Activated T-helper 1 cell treated with anti-CD3 and anti-CD28 coated beads, Interleukin-12 subunit alpha, Interleukin-12 subunit beta, Interleukin-2, Interleukin-4 antibody, amounts not matched to agents 30 ng/mL and 10 ng/mL and 1 ng/mL, durations not matched to agents 14 hours and 24 hours and 36 hours (primary cell): ENCODE results near the gene OBSCN. TPM values are rescaled to one million over a fixed set of nuclear protein-coding genes. Genes with fewer than 3 reads are reported as not detected.

Source experiments
- DNase-seq: peaks from one replicate; pipeline ENCODE4 v3.0.0; 2021; ENCODE audit warnings: low spot score
- H3K27ac Mint-ChIP-seq: one replicate; pipeline ENCODE4 v1.8.0; 2021; ENCODE audit warnings: mild to moderate bottlenecking, mixed read lengths
- H3K27me3 Mint-ChIP-seq: one replicate; pipeline ENCODE4 v1.8.0; 2022; ENCODE audit warnings: mild to moderate bottlenecking, moderate library complexity, mixed read lengths; ENCODE audit not compliant: insufficient read depth
- H3K36me3 Mint-ChIP-seq: one replicate; pipeline ENCODE4 v1.8.0; 2021; ENCODE audit warnings: low read depth, mixed read lengths
- H3K4me1 Mint-ChIP-seq: one replicate; pipeline ENCODE4 v1.8.0; 2021; ENCODE audit warnings: low read depth, mixed read lengths
- H3K4me3 Mint-ChIP-seq: one replicate; pipeline ENCODE4 v1.8.0; 2021; ENCODE audit warnings: mild to moderate bottlenecking, moderate library complexity, mixed read lengths
- H3K9me3 Mint-ChIP-seq: one replicate; pipeline ENCODE4 v1.8.0; 2021; ENCODE audit warnings: mixed read lengths
- intact Hi-C: fragments of 100-400 bp; cut with micrococcal nuclease; formaldehyde crosslinking; loops from one replicate; pipeline ENCODE4 v1.15.1; 2024
- total RNA-seq: library from RNA; stranded (reverse); gene quantifications from 2 replicates; pipeline ENCODE4 v1.2.3, GENCODE V29; 2022

OBSCN gene
- total RNA-seq, 1 donor from 2014 or later, result 15.2 TPM

- DNase-seq, result no peak
- H3K4me3 Mint-ChIP-seq, result peak overlapping the region; percentile 11
- H3K27me3 Mint-ChIP-seq, result peaks cover 20% of the 10 kb centered on the region
- H3K9me3 Mint-ChIP-seq, result no peaks in the 10 kb centered on the region
- H3K4me1 Mint-ChIP-seq, result no peaks in the 10 kb centered on the region
- no peak overlapping the region for H3K27ac Mint-ChIP-seq
- intact Hi-C loops, result no loop called here
- no peaks in the 10 kb centered on the region for H3K36me3 Mint-ChIP-seq
Observed at GRCh38 chr1:228376651-228377631, 169.1 kb downstream of the OBSCN start.

- H3K4me3 Mint-ChIP-seq, result no peak overlapping the region
Observed at GRCh38 chr1:228377664-228378089, 169.8 kb downstream of the OBSCN start.

GRCh38 chr1:228378090-228378872, 170.4 kb downstream of the OBSCN start:
- H3K36me3 Mint-ChIP-seq, result no peaks in the 10 kb centered on the region
- H3K27me3 Mint-ChIP-seq, result peaks cover 25% of the 10 kb centered on the region
- H3K27ac Mint-ChIP-seq, result no peak overlapping the region
- intact Hi-C loops, result loop anchor here (1.0 to 2.0 kb wide), 7 partner anchors 27 to 269 kb away; partner anchors contain the start of genes IBA57 and MRPL55
- H3K9me3 Mint-ChIP-seq, result no peaks in the 10 kb centered on the region
- peak; percentile 41 for DNase-seq
- peak overlapping the region; percentile 79 for H3K4me3 Mint-ChIP-seq
- no peaks in the 10 kb centered on the region for H3K4me1 Mint-ChIP-seq

More at GRCh38 chr1:228377664-228378089, 169.8 kb downstream of the OBSCN start:
- Mint-ChIP-seq H3K36me3 (no peaks in the 10 kb centered on the region), H3K27ac (no peak overlapping the region), H3K9me3 (no peaks in the 10 kb centered on the region), H3K27me3 (peaks cover 24% of the 10 kb centered on the region), H3K4me1 (no peaks in the 10 kb centered on the region)
- DNase-seq, result no peak
- intact Hi-C loops, result loop anchor here (1.0 to 2.0 kb wide), 7 partner anchors 27 to 268 kb away; partner anchors contain the start of genes IBA57 and MRPL55

GRCh38 chr1:228378873-228379460, 171.1 kb downstream of the OBSCN start:
- Mint-ChIP-seq H3K36me3 (no peaks in the 10 kb centered on the region), H3K4me3 (peak overlapping the region; percentile 79), H3K4me1 (no peaks in the 10 kb centered on the region), H3K27me3 (peaks cover 27% of the 10 kb centered on the region), H3K27ac (no peak overlapping the region), H3K9me3 (no peaks in the 10 kb centered on the region)
- intact Hi-C loops, result loop anchor here (1.0 to 2.0 kb wide), 7 partner anchors 26 to 270 kb away; partner anchors contain the start of genes IBA57 and MRPL55
- no peak for DNase-seq

- Mint-ChIP-seq H3K27ac (no peak overlapping the region), H3K27me3 (peaks cover 27% of the 10 kb centered on the region), H3K9me3 (no peaks in the 10 kb centered on the region), H3K36me3 (no peaks in the 10 kb centered on the region), H3K4me1 (no peaks in the 10 kb centered on the region), H3K4me3 (peak overlapping the region; percentile 79)
- intact Hi-C loops, result loop anchor here (2.0 kb wide), 2 partner anchors 25 to 167 kb away; no protein-coding TSS in a partner anchor
- DNase-seq, result no peak
Observed at GRCh38 chr1:228379666-228380065, 171.8 kb downstream of the OBSCN start.

GRCh38 chr1:228381356-228381755, 173.5 kb downstream of the OBSCN start:
- intact Hi-C loops, result no loop called here
- no peak overlapping the region for H3K27ac Mint-ChIP-seq
- H3K27me3 Mint-ChIP-seq, result peaks cover 36% of the 10 kb centered on the region
- H3K36me3 Mint-ChIP-seq, result no peaks in the 10 kb centered on the region
- H3K9me3 Mint-ChIP-seq, result no peaks in the 10 kb centered on the region
- H3K4me3 Mint-ChIP-seq, result no peak overlapping the region
- DNase-seq, result no peak
- H3K4me1 Mint-ChIP-seq, result no peaks in the 10 kb centered on the region

- H3K9me3 Mint-ChIP-seq, result no peaks in the 10 kb centered on the region
- H3K4me1 Mint-ChIP-seq, result no peaks in the 10 kb centered on the region
- H3K4me3 Mint-ChIP-seq, result no peak overlapping the region
- no peak overlapping the region for H3K27ac Mint-ChIP-seq
- no peak for DNase-seq
- H3K36me3 Mint-ChIP-seq, result no peaks in the 10 kb centered on the region
- H3K27me3 Mint-ChIP-seq, result peaks cover 39% of the 10 kb centered on the region
- intact Hi-C loops, result no loop called here
Observed at GRCh38 chr1:228383773-228384172, 175.9 kb downstream of the OBSCN start.

- intact Hi-C loops, result no loop called here
- H3K36me3 Mint-ChIP-seq, result peaks cover 1% of the 10 kb centered on the region
- no peaks in the 10 kb centered on the region for H3K4me1 Mint-ChIP-seq
Observed at GRCh38 chr1:228385232-228385631, 177.4 kb downstream of the OBSCN start.

GRCh38 chr1:228387321-228387720, 179.5 kb downstream of the OBSCN start:
- no peak overlapping the region for H3K27ac Mint-ChIP-seq
- intact Hi-C loops, result no loop called here
- no peaks in the 10 kb centered on the region for H3K9me3 Mint-ChIP-seq
- no peaks in the 10 kb centered on the region for H3K4me1 Mint-ChIP-seq
- no peak overlapping the region for H3K4me3 Mint-ChIP-seq
- peaks cover 19% of the 10 kb centered on the region for H3K27me3 Mint-ChIP-seq
- no peak for DNase-seq
- H3K36me3 Mint-ChIP-seq, result peaks cover 4% of the 10 kb centered on the region

More at GRCh38 chr1:228385232-228385631, 177.4 kb downstream of the OBSCN start:
- no peak overlapping the region for H3K4me3 Mint-ChIP-seq
- peaks cover 27% of the 10 kb centered on the region for H3K27me3 Mint-ChIP-seq
- no peak overlapping the region for H3K27ac Mint-ChIP-seq
- no peak for DNase-seq
- H3K9me3 Mint-ChIP-seq, result no peaks in the 10 kb centered on the region

GRCh38 chr1:228390649-228391048, 182.8 kb downstream of the OBSCN start:
- H3K4me1 Mint-ChIP-seq, result no peaks in the 10 kb centered on the region
- intact Hi-C loops, result no loop called here
- H3K27me3 Mint-ChIP-seq, result peaks cover 6% of the 10 kb centered on the region
- DNase-seq, result no peak
- no peak overlapping the region for H3K4me3 Mint-ChIP-seq
- H3K27ac Mint-ChIP-seq, result no peak overlapping the region
- H3K9me3 Mint-ChIP-seq, result no peaks in the 10 kb centered on the region
- H3K36me3 Mint-ChIP-seq, result peaks cover 15% of the 10 kb centered on the region

- peaks cover 4% of the 10 kb centered on the region for H3K27me3 Mint-ChIP-seq
- H3K4me3 Mint-ChIP-seq, result no peak overlapping the region
- no peaks in the 10 kb centered on the region for H3K4me1 Mint-ChIP-seq
- no peaks in the 10 kb centered on the region for H3K9me3 Mint-ChIP-seq
- H3K27ac Mint-ChIP-seq, result no peak overlapping the region
- H3K36me3 Mint-ChIP-seq, result peaks cover 24% of the 10 kb centered on the region
- intact Hi-C loops, result no loop called here
- DNase-seq, result no peak
Observed at GRCh38 chr1:228391411-228392020, 183.7 kb downstream of the OBSCN start.
